ENCODE measurements around the gene TARBP2.

The TARBP2 gene

DNA sequence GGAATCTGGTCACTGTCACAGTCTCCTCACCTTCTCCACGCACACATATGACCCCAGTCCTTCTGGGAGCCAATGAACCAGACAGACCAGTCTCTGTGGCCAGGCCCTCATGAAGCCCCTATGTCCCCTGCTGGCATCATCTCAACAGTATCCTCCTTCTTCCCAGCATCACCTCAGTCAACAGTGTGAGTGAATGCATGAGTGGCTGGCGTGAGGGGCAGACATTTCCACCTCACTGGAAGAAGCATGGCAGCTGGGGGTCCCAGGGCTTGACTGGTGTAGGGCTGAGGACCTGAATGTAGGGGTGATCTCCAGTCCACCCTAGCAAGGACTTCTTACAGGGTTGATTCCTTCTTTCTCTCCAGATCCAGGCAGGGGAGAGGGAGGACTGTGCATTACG is 3.6 kb upstream of the TARBP2 start:
- no peak for DNase-seq

DNA sequence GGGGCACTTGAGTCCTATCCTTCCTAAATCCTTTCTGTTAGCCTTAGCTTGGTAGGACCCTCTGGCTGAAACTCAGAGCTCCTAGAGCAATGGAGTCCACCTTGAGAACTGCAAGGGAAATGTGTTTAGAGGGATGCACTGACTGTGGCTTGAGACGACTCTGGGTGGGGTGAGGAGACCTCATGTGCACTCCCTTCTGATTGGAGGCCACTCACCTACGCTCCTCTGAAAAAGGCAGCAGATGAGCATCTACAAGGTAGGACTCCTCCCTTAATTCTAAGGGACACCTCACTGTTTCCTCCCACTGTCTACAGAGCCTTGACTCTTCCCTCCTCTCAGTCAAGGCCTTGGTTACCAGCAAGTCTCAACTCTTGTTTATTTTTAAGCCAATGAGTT is 2.9 kb upstream of the TARBP2 start:
- DNase-seq = no peak

DNA sequence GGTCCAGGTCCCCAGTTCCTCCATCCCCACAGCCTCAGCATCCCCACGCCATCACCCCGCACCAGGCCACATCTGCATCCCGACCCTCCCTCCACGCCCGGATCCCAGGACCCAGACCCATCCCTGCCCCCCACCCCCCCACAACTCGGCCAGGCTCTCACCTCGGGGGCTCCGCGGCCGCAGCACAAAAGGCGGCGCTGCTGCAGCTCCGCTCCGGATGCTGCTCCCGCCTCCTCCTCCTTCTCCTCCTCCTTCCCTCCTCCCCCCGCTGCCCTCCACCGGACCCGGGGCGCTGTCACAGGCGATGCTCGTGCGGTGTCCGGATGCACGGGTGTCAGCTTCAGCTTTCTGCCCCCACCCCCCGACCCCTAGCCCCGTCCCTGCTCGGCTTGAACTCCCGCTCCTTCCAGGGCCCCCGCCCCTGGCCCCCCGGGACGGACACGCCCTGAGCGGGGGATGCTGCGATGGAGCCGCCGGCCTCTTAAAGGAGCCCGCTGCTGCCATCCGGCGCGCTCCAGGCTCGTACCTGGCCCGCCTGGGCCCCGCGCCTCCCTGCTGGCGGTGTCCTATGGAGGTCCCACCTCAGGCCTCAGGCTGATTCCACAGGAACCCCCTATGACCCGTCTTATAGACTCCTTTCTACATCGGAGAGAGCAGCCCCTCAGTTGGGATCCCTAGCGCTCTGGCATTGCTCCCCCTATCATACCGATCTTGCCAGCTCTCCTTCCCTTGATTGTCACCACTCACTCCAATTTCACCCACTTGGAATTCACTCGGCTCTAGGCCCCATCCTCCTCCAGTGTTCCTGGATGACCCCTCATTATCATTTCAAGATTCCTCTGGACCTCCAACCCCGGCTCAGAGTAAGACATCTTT is 1.6 kb upstream of the TARBP2 start, which contains the start of gene MAP3K12:
MAP3K12 (minus strand) TSS at position 193 of the 876 bp plus-strand sequence. CDS start 12,067 bp downstream, outside the sequence.
- peak; percentile 65 for DNase-seq

DNA sequence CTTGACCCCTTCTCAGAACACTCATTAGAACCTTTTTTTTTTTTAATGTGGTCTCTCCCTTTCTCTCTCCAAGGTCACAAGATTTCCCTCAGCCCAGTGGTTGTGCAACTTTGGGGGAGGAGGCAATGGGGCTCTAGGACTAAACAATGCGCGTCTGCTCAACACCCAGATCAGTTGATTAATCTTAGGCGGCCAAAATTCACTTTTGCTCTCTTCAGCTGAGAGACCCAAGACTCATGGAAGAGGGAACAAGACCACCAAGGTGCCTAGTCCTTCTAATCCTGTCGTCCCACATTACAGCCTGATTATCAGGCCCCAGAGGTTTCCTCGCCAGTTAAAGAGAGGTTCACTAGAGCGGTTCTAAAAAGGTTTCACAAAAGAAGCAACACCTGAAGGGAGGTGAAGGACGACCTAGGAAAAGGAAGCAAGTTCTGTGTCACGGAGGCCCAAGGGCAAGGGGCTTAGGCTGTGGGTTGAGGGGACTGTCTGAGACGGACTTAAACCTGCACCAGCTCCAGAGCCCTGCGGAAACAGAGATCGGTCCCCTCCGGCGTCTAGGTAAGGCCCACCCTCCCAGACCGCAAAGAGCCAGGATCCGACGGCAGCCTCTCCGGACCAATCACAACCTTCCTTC is 824 bp upstream of the TARBP2 start:
- no peak for DNase-seq

DNA sequence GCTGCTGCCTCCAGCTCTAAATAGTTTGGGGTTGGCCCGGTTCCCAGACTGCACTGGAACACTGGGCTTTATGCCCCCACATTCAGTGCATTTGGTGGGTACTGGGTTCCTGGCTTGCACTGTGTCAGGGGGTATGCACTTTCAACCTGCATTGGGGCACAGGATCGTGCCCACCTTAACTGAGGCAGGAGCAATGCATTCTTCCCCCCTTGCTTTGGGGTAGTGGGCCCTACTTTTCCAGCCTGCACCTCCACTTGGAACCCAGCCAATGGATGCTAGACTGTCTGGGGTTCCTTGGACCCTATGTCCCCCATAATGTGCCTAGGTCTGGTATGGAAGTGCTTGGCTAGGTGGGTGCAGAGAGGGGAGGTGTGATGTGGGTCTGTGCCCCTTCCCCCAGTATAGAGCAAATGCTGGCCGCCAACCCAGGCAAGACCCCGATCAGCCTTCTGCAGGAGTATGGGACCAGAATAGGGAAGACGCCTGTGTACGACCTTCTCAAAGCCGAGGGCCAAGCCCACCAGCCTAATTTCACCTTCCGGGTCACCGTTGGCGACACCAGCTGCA is 615 bp downstream of the TARBP2 start:
- DNase-seq = no peak

DNA sequence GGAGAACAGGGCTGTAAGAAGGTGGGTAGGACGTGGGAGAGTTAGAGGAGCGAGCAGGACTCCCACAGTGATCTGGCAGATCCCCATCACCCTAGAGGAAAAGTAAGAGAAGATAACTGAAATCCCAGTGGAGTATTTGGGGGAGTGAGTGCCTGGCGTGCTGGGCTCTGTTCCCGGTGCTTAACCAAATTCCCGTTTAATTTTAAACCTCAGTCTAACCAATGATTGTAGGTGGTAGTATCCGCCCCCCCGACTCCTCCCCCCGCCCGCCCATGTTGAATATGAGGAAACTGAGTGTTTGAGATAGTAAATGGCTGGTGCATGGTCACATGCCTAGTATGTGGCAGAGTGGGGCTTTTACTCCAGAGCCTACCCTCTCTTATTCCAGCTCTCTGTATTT is 1.2 kb downstream of the TARBP2 start:
- DNase-seq = no peak

DNA sequence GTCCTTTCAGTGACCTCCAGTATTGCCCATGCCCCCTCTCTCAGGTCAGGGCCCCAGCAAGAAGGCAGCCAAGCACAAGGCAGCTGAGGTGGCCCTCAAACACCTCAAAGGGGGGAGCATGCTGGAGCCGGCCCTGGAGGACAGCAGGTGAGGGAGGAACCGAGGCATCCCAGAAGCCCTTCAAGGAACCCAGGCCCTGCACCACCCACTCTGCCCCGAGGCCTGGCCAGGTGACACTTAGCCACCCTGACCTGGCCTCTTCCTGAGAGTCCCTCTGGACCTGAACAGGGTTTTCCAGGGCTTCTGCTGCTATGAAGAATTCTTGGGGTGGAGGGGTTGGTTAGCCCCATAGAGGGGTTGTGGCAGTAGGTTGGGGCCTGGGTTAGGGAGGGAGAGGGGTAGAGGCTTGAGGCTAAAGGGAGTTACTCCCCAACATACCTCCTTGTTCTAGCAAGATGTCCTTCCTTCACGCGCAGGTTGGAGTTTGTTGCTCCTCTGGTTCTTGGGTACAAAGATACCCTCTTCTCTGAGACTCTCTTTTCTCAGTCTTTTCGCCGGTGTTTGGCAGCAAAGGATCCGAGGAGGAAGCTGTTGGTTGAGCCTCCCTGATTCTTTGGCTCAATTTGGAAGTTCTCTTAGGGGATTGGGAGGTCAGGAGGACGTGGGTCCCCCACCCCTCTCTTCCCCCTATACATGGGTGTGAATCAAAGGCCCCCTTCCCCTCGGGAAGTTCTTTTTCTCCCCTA is 2.1 kb downstream of the TARBP2 start:
- no peak for DNase-seq

DNA sequence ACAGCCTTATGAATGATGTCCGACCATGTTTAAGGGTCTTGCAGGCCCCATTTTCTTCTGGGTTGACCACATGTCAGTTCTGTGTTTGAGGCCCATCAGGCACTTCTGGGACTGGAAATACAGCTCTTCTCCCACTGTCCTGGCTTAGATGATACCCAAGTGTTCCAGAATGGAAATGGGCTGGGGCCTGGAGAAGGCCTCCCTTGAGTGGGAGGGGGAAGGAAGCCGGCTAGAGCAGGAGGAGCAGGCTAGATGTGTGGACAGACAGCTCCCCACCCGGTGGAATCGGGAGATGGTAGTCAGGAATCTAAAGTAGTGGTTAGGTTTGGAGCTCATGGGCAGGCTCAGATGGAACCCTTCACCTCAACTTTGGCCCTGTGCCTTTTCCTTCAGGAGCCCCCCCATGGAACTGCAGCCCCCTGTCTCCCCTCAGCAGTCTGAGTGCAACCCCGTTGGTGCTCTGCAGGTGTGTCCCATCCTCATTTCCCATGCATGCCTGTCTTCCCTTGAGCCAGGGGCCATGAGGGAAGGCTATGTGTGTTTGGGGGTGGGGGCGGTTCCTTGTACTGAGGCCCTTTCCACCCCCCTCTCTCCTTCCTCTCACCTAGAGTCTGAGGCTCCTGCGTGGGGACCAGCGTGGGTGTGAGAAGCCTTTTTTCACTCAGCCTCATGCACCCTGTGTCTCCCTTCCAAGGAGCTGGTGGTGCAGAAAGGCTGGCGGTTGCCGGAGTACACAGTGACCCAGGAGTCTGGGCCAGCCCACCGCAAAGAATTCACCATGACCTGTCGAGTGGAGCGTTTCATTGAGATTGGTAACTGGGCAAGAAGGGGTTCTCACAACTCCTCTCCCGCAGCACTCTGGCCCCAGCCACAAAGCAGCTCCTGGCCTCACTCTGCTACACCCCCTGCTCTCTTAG is 3.2 kb downstream of the TARBP2 start:
- no peak for DNase-seq

DNA sequence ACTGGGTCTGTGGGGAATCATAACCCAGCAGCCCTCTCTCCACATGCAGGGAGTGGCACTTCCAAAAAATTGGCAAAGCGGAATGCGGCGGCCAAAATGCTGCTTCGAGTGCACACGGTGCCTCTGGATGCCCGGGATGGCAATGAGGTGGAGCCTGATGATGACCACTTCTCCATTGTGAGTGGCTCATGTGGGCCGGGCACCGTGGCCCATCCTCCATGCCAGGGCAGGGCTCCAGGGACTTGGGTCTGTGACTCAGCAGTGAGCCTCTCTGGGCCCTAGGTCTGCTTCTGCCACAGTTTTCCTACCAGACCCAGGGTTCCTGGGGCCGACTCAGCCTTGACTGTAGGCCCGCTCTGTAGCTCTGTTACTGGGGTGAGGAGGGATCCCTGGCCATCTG is 4.0 kb downstream of the TARBP2 start:
- DNase-seq = no peak

DNA sequence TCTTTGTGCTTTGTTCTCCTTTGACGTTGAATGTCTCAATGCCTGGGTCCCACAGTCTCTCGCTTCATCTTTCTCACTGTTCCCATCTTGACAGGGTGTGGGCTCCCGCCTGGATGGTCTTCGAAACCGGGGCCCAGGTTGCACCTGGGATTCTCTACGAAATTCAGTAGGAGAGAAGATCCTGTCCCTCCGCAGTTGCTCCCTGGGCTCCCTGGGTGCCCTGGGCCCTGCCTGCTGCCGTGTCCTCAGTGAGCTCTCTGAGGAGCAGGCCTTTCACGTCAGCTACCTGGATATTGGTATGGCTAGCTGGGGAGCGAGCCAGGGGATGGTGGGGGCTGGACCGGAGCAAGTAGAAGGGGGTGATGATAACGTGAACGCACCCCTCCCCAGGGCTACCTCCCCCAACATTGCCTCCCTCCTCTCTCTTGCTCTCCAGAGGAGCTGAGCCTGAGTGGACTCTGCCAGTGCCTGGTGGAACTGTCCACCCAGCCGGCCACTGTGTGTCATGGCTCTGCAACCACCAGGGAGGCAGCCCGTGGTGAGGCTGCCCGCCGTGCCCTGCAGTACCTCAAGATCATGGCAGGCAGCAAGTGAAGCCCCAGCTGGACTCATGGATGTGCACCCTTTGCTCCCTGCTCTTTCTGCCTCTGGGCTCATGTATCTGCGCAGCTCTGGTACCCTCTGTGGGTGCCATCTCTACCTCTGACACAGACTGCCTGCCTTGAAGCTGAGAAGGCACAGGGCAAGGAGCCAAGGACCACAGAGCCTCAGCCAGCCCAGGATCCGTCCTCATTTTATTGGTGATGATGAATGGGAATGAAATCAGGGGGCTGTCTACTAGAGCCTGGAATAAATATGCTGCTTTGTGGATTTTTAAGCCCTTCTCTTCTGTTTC is 4.7 kb downstream of the TARBP2 start:
- no peak for DNase-seq

DNA sequence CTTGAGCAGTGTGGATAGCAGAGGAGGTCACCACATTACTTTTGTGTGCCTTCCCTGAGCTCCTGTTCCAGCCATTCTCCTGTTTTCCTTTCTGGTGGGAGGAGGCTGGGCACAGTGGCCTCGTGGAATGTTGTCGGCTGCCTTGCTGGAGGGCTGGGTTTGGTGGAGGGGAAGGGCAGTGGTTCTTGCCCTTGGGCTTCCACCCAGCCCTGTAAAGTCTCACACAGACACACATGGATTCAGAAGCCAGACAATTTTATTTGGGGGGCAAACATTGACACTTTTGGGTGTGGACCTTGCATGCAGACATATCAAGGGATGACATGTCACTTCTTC is 5.3 kb downstream of the TARBP2 start:
- DNase-seq = no peak

DNA sequence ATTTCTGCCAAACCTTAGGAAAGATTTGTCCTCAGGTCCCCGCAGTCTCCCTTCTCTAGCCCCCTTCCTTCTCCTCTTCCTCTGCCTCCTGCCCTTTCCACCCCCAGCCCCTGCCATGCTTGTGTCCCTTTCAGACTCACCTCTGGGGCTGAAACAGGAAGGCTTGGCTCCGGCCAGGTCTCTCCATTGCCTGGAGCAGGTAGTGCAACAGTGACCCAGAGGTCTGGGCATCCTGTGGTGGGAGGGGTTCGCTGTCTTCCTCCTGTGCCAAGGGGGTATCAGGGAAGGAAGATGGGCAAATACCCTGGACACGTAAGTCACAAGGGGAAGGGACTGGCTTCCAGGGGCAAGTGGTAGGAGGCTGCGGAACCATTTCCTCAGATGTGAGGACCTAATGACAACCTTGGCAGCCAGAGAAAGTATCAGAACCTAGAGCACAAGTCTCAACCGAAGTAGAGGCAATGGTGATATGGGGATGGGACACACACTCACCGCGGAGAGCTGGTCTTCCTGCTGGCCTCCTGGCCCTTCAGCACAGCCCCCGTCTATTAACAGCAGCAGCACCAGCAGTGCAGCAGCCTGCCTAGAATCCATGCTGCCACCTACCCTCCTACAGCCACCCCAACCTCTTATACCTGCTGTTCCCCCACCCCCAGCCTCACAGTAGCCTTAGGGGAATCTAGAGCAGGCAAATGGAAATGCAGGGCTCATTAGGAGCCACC is 6.0 kb downstream of the TARBP2 start, which contains the start of gene NPFF:
NPFF (minus strand) TSS at position 604 of the 722 bp plus-strand sequence; CDS start at position 594, 10 bp downstream.
- DNase-seq = no peak

DNA sequence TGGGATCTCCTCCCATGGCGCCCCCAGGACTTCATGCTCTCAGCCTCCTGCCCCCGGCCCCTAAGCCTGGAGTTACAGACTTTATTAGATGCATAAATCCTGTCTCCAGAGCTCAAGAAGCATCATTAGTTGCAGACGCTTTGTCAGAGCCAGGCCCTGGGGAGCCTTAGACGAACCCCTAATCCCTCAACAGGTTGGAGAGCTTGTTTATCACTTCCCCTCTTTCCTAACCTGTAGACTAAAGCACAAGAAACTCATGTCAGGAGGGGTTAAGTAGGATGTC is 6.5 kb downstream of the TARBP2 start:
- no peak for DNase-seq

DNA sequence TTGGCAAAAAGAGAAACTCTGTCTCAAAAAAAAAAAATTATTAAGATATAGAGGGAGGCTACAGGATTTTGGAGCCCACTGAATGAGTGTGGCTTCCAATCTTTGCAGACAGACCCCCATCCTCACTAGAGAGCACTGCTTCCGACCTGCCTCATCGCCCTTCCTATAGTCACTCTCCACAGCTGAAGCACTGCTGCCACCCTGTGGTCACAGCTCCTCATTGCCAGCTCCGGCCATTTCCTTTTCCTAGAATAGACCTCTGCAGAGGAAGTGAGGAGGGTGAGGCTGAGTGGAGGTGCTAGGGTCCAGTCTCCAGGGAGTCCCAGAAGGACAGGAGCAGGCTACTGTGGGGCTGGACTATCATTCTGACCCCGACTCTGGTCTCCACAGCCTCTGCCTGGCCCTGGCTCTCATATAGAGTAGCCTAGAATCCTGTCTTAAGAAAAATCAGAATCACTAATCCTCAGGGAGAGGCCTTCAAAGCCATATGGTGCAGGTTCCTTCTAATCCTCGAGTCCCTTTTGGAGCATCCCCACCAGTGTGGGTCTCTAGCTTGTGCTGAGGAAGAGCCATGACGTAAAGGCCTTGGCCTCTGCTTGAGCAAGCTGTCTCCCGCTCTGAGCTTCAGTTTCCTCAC is 7.6 kb downstream of the TARBP2 start:
- DNase-seq = peak; percentile 82

DNA sequence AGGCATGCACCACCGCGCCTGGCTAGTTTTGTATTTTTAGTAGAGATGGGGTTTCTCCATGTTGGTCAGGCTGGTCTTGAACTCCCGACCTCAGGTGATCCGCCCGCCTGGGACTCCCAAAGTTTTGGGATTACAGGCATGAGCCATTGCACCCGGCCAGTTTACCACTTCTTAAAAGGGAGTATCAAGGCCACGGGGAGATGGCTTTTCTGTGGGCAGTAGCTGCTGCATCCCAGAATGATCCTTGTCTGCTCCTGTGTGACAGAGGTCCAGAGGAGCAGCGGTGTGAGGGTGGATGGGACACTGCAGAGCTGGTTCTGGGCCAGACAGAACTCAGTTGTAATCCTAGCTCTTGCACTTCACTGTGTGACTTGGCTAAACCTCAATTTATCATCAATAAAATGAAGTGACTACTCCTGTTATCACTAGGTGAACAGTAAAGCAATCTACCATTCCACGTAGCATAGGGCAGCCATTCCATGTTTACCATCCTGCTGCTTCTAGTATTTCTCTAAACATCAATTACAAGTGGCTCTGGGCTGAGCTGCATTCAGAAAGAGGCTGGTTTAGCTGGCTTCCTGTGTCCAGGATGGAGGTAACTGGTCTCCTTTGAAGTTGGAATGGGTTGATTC is 9.2 kb downstream of the TARBP2 start:
- DNase-seq = no peak

DNA sequence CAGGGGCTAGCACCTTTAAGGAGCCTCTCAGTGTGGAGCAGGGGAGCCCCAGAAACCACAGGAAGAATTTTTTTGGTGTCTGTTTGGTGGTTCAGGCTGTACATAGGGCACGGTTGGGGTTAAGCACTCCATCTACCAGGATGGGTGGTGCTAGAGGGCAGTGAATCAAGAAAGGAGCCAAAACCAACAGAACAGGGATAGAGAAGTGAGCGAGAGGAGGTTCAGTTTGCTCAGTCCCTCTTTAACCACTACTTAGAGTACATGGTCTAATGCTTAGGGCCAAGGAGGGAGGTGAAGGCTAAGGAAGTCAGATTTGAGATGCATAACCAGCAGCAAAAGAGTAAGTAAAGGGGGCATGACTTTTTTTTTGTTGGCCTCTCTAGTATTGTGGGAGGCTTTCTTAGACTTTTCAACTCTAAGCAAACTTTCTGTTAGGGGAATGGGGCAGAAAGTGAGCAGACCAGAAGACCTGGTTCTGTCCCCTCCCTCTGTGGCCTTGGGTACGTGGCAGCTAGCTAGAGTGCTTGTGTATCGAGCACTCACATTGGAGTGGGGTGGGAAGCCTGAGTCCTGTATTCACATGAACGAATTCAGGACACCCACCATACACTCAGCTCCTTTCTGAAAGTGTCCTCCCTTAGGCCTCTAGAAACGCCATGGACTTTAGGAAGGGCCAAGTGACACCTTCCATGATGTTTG is 12.8 kb downstream of the TARBP2 start:
- DNase-seq = no peak

DNA sequence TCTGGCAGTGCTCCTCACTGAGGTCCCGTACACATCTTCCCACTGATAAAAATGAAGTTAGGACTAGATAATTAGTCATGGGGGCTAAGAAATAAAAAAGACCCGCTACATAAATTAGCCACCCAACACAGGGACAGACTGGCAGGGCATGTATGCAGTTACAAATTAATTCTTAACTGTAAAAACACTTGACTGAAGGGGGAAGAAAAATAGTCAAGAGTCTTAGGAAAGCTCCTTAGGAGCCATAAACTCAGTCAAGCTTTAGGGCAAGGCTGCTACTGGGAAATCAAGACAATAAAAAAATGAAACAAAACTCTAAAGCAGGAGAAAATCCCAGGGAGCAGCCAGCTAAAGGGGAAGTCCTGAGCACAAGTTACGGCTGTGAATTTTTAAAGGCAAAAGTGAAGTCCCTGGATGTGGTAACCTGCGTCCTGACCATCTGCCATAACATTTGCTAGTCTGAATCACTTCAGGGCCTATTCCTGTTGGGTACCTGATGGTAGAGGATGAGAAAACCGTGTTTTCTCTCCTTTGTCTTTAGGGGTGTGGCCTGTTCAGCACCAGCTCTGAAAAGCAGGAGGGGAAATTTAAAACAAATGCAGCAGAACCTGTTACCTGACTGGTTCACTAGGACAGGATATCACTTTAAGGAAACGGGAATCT is 13.7 kb downstream of the TARBP2 start:
- no peak for DNase-seq

DNA sequence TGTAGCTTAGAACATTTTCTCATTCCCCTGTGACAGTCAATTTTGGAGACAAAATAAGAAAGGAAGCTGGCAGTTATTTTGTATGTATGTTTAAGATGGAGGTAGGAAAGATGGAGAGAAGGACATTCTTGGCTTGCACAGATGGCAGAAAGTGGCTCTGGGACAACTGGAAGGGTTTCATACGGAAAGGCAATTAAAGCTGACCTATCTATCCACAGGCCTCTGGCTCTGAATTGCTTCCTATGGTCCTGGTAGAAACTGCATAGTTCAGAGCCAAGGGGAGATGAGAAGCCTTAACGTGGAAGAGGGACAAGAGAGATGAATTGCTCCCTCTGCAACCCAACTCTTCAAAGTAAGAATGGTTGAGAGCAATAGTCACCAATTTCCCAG is 14.2 kb downstream of the TARBP2 start:
- DNase-seq = no peak
